Prostate gland (tissue), 2 donors: ENCODE data around the gene FOXC1. TPM values are rescaled to one million over a fixed set of nuclear protein-coding genes. Genes with fewer than 3 reads are reported as not detected.

ENCODE experiments used
- DNase-seq: peaks from one replicate; pipeline ENCODE4 v3.0.0-alpha.2; 2019; ENCODE audit warnings: low spot score
- H3K27ac ChIP-seq, 2 donors: fragments of 200-600 bp; sonication (generic); 2 replicates each; pipeline ENCODE4 v1.5.1; 2017 to 2019
- H3K27me3 ChIP-seq: fragments of 200-600 bp; sonication (generic); replicated peaks from 2 replicates; pipeline ENCODE4 v1.5.1; 2019; ENCODE audit not compliant: insufficient read depth
- H3K36me3 ChIP-seq, 2 donors: fragments of 200-600 bp; sonication (generic); 1 replicate in 1 of 2; 2 replicates in 1 of 2; pipeline versions ENCODE4 v1.5.1 to v1.8.1; 2017 to 2019
- H3K4me1 ChIP-seq: fragments of 200-600 bp; sonication (generic); replicated peaks from 2 replicates; pipeline ENCODE4 v1.5.1; 2019
- H3K4me3 ChIP-seq, 2 donors: fragments of 200-600 bp; sonication (generic); 2 replicates each; pipeline ENCODE4 v1.5.1; 2017 to 2019
- H3K9me3 ChIP-seq: fragments of 200-600 bp; sonication (generic); 2 replicates; pipeline ENCODE4 v1.5.1; 2017
- POLR2A ChIP-seq: fragments of 450-650 bp; IDR thresholded peaks from one replicate; pipeline ENCODE4 v1.6.1; 2016; ENCODE audit warnings: antibody characterized with exemption, mild to moderate bottlenecking
- POLR2AphosphoS5 ChIP-seq: sonication (generic); formaldehyde crosslinking; IDR thresholded peaks from one replicate; pipeline ENCODE4 v1.6.1; 2017; ENCODE audit warnings: antibody characterized with exemption
- WGBS: methylation state at CpG from one replicate; pipeline ENCODE4 v1.1.5; 2018; 5-methylcytosine and 5-hydroxymethylcytosine counted together
- intact Hi-C: fragments of 100-400 bp; cut with DNase I; formaldehyde crosslinking; loops from one replicate; pipeline ENCODE4 v1.14.2; 2022
- total RNA-seq, 2 donors: library from RNA; depleted of rRNA; stranded (reverse); fragments of >200 nt; gene quantifications; one replicate each; pipeline ENCODE4 v1.1.0, GENCODE V29; 2016
- TF ChIP-seq, protein P1 (sequence below), 4 experiments: fragments of 200-600 bp in 2 of 4; fragments of 450-650 bp in 2 of 4; sonication (generic) in 2 of 4; IDR thresholded peaks; 1 replicate in 3 of 4; 2 replicates in 1 of 4; pipeline ENCODE4 v1.5.1; 2016 to 2019; ENCODE audit warnings: antibody characterized with exemption in 4 of 4, mild to moderate bottlenecking in 2 of 4, moderate library complexity in 2 of 4

Gene FOXC1
- total RNA-seq, 2 donors from 2014 or later = 9.2 to 11.2 TPM

DNA sequence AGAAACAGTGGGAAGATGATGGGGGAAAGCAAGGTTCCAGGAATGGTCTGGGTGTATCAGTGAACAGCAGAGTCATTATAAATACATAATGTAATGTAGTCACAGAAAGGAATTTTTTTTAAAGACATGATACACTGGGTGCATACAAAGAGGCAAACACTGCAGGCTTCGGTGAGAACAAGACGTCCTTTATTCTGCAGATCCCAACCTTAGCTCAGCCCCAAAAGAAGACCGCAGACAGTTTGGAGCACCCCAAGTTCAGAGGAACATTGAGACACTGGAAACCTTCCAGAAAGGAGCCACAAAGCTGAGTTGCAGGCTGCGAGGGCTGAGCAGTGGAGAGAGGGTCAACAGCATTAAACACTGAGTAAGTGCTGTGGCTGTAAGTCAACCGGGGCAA is 30.6 kb upstream of the FOXC1 start:
- Histone ChIP-seq H3K4me3 (no peak overlapping the region), H3K36me3 (no peaks in the 10 kb centered on the region), H3K9me3 (no peaks in the 10 kb centered on the region), H3K27me3 (no peaks in the 10 kb centered on the region), H3K27ac (peak overlapping the region in 1 of 2 donors; percentile 20), H3K4me1 (no peaks in the 10 kb centered on the region)
- TF ChIP-seq, protein P1, sequence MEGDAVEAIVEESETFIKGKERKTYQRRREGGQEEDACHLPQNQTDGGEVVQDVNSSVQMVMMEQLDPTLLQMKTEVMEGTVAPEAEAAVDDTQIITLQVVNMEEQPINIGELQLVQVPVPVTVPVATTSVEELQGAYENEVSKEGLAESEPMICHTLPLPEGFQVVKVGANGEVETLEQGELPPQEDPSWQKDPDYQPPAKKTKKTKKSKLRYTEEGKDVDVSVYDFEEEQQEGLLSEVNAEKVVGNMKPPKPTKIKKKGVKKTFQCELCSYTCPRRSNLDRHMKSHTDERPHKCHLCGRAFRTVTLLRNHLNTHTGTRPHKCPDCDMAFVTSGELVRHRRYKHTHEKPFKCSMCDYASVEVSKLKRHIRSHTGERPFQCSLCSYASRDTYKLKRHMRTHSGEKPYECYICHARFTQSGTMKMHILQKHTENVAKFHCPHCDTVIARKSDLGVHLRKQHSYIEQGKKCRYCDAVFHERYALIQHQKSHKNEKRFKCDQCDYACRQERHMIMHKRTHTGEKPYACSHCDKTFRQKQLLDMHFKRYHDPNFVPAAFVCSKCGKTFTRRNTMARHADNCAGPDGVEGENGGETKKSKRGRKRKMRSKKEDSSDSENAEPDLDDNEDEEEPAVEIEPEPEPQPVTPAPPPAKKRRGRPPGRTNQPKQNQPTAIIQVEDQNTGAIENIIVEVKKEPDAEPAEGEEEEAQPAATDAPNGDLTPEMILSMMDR (IDR thresholded peaks at IDR 0.05) = no peak
- TF ChIP-seq POLR2A (no peak), POLR2AphosphoS5 (no peak)
- WGBS = 69% methylated on average over 5 of the region's 5 CpGs
- intact Hi-C loops = no loop called here
- DNase-seq = no peak

- H3K9me3 ChIP-seq = no peaks in the 10 kb centered on the region
- peak overlapping the region in 1 of 2 donors; percentile 20 for H3K27ac ChIP-seq
- TF ChIP-seq POLR2A (no peak), POLR2AphosphoS5 (no peak)
- TF ChIP-seq, protein P1 (IDR thresholded peaks at IDR 0.05) = no peak
- no peak for DNase-seq
- H3K4me3 ChIP-seq = no peak overlapping the region
- no peaks in the 10 kb centered on the region for H3K4me1 ChIP-seq
- H3K36me3 ChIP-seq = no peaks in the 10 kb centered on the region
- intact Hi-C loops = no loop called here
- no peaks in the 10 kb centered on the region for H3K27me3 ChIP-seq
- 70% methylated on average over 6 of the region's 6 CpGs for whole genome bisulfite sequencing
Measured at GRCh38 chr6:1580109-1580508, 29.6 kb upstream of the FOXC1 start.

- intact Hi-C loops = no loop called here
- no peak overlapping the region for H3K27ac ChIP-seq
- WGBS = 75% methylated on average over 9 of the region's 9 CpGs
Measured at GRCh38 chr6:1580585-1580984, 29.1 kb upstream of the FOXC1 start.

GRCh38 chr6:1581120-1581991 is 28.4 kb upstream of the FOXC1 start:
- H3K9me3 ChIP-seq = no peaks in the 10 kb centered on the region
- no peak overlapping the region for H3K27ac ChIP-seq
- no peak for DNase-seq
- intact Hi-C loops = no loop called here
- no peaks in the 10 kb centered on the region for H3K36me3 ChIP-seq
- no peaks in the 10 kb centered on the region for H3K27me3 ChIP-seq
- TF ChIP-seq, protein P1 (IDR thresholded peaks at IDR 0.05) = no peak
- TF ChIP-seq POLR2A = no peak
- TF ChIP-seq POLR2AphosphoS5 = no peak
- no peaks in the 10 kb centered on the region for H3K4me1 ChIP-seq
- no peak overlapping the region for H3K4me3 ChIP-seq
- whole genome bisulfite sequencing = 88% methylated on average over 31 of the region's 31 CpGs

More at GRCh38 chr6:1580585-1580984, 29.1 kb upstream of the FOXC1 start:
- no peaks in the 10 kb centered on the region for H3K9me3 ChIP-seq
- no peaks in the 10 kb centered on the region for H3K36me3 ChIP-seq
- H3K4me1 ChIP-seq = no peaks in the 10 kb centered on the region
- TF ChIP-seq POLR2AphosphoS5 (no peak), POLR2A (no peak)
- TF ChIP-seq, protein P1 (IDR thresholded peaks at IDR 0.05) = no peak
- no peak overlapping the region for H3K4me3 ChIP-seq
- DNase-seq = no peak
- H3K27me3 ChIP-seq = no peaks in the 10 kb centered on the region

GRCh38 chr6:1584146-1584545 is 25.6 kb upstream of the FOXC1 start:
- Histone ChIP-seq H3K9me3 (no peaks in the 10 kb centered on the region), H3K27ac (no peak overlapping the region), H3K36me3 (no peaks in the 10 kb centered on the region), H3K4me1 (no peaks in the 10 kb centered on the region), H3K27me3 (no peaks in the 10 kb centered on the region), H3K4me3 (no peak overlapping the region)
- 98% methylated on average over 5 of the region's 5 CpGs for WGBS
- no peak for DNase-seq
- intact Hi-C loops = no loop called here
- TF ChIP-seq POLR2A (no peak), POLR2AphosphoS5 (no peak)
- TF ChIP-seq, protein P1 (IDR thresholded peaks at IDR 0.05) = no peak
